A549 (cell line): ENCODE measurements around the gene NECTIN1.

Experiments used
- BCL3 ChIP-seq: fragments of >200 bp; sonication (Bioruptor Twin); formaldehyde crosslinking; IDR thresholded peaks from 3 replicates; pipeline ENCODE4 v1.6.1; 2016
- CTCF ChIP-seq: fragments of >200 bp; sonication (Bioruptor Twin); formaldehyde crosslinking; IDR thresholded peaks from 3 replicates; pipeline ENCODE4 v1.5.1; 2016

GRCh38 chr11:119673052-119673758 is 55.8 kb downstream of the NECTIN1 start:
- TF ChIP-seq BCL3, result no peak
- no peak for TF ChIP-seq CTCF
